GM19324 (cell line): Measurements from ENCODE around the gene TMCC1.
"Not testable (repeated sequence)": the region's sequence is repeated elsewhere in the genome, so short reads cannot be mapped to it uniquely, and the experiment has no call there.

Experiments used
- ATAC-seq: cut with Tn5 transposase; IDR thresholded peaks from one replicate; pipeline ENCODE4 v1.9.1; 2021; ENCODE audit warnings: mild to moderate bottlenecking, moderate library complexity; ENCODE audit not compliant: unreplicated experiment, low FRiP score

The TMCC1 gene

GRCh38 chr3:129657261-129658046 lies 236.1 kb downstream of the TMCC1 start:
- no peak for ATAC-seq

GRCh38 chr3:129656659-129657247 lies 236.8 kb downstream of the TMCC1 start:
- no peak for ATAC-seq

- ATAC-seq: no peak
Measured at GRCh38 chr3:129655291-129655700, 238.2 kb downstream of the TMCC1 start.

- ATAC-seq: no peak
Measured at GRCh38 chr3:129654131-129654530, 239.4 kb downstream of the TMCC1 start.

GRCh38 chr3:129653019-129653418 lies 240.5 kb downstream of the TMCC1 start:
- ATAC-seq: no peak

GRCh38 chr3:129651435-129652202 lies 241.9 kb downstream of the TMCC1 start:
- ATAC-seq: no peak

GRCh38 chr3:129650256-129650872 lies 243.1 kb downstream of the TMCC1 start:
- ATAC-seq: no peak

- ATAC-seq: no peak
Measured at GRCh38 chr3:129648391-129648790, 245.1 kb downstream of the TMCC1 start.

- ATAC-seq: no peak
Measured at GRCh38 chr3:129645286-129645685, 248.2 kb downstream of the TMCC1 start.

GRCh38 chr3:129644836-129645235 lies 248.7 kb downstream of the TMCC1 start:
- ATAC-seq: no peak

- not testable (repeated sequence) for ATAC-seq
Measured at GRCh38 chr3:129641567-129642260, 251.8 kb downstream of the TMCC1 start.

GRCh38 chr3:129640985-129641384 lies 252.5 kb downstream of the TMCC1 start:
- ATAC-seq: not testable (repeated sequence)

- no peak for ATAC-seq
Measured at GRCh38 chr3:129638481-129638880, 255.0 kb downstream of the TMCC1 start.

- no peak for ATAC-seq
Measured at GRCh38 chr3:129636082-129636481, 257.4 kb downstream of the TMCC1 start.

- ATAC-seq: no peak
Measured at GRCh38 chr3:129635656-129636055, 257.9 kb downstream of the TMCC1 start.

GRCh38 chr3:129633751-129634481 lies 259.6 kb downstream of the TMCC1 start:
- ATAC-seq: no peak

- no peak for ATAC-seq
Measured at GRCh38 chr3:129632977-129633376, 260.5 kb downstream of the TMCC1 start.

GRCh38 chr3:129632556-129632955 lies 261.0 kb downstream of the TMCC1 start:
- ATAC-seq: no peak

- ATAC-seq: no peak
Measured at GRCh38 chr3:129632056-129632455, 261.5 kb downstream of the TMCC1 start.

GRCh38 chr3:129629011-129629410 lies 264.5 kb downstream of the TMCC1 start:
- ATAC-seq: no peak
